SK-N-SH (cell line): Measurements from ENCODE around the gene CACFD1.

ENCODE experiments used
- EZH2phosphoT487 ChIP-seq: fragments of 200-600 bp; sonication (generic); IDR thresholded peaks from 2 replicates; pipeline ENCODE4 v1.6.1; 2017; ENCODE audit warnings: low read depth, mixed run types, mild to moderate bottlenecking, antibody characterized with exemption, moderate library complexity, borderline replicate concordance
- FOXJ3 ChIP-seq: sonication (generic); formaldehyde crosslinking; IDR thresholded peaks from 2 replicates; pipeline ENCODE4 v1.5.1; 2020; ENCODE audit warnings: mild to moderate bottlenecking, missing genetic modification reagents
- GABPA ChIP-seq: IDR thresholded peaks from 2 replicates; pipeline ENCODE4 v1.4.0; 2012; ENCODE audit warnings: low read depth, mild to moderate bottlenecking
- POLR2AphosphoS5 ChIP-seq: IDR thresholded peaks from 2 replicates; pipeline ENCODE4 v1.6.1; 2012; ENCODE audit warnings: low read depth, low read length
- RAD21 ChIP-seq: IDR thresholded peaks from 2 replicates; pipeline ENCODE4 v1.6.1; 2012; ENCODE audit warnings: mild to moderate bottlenecking, low read length
- RCOR1 ChIP-seq: fragments of 150-350 bp; IDR thresholded peaks from 2 replicates; pipeline ENCODE4 v1.6.1; 2017; ENCODE audit warnings: antibody characterized with exemption, low read length
- RFX5 ChIP-seq: IDR thresholded peaks from 2 replicates; pipeline ENCODE4 v1.6.1; 2012; ENCODE audit warnings: mild to moderate bottlenecking, improper control_type of control experiment, low read length
- RXRA ChIP-seq: IDR thresholded peaks from 2 replicates; pipeline ENCODE4 v1.4.0; 2012; ENCODE audit warnings: low read depth, mild to moderate bottlenecking, borderline replicate concordance
- SIN3A ChIP-seq: IDR thresholded peaks from 2 replicates; pipeline ENCODE4 v1.6.1; 2012; ENCODE audit warnings: low read depth, mild to moderate bottlenecking, low read length, moderate library complexity, borderline replicate concordance
- SMC3 ChIP-seq: IDR thresholded peaks from 2 replicates; pipeline ENCODE4 v1.6.1; 2012; ENCODE audit warnings: low read depth, low read length, improper control_type of control experiment
- TCF12 ChIP-seq: IDR thresholded peaks from 2 replicates; pipeline ENCODE4 v1.4.0; 2012
- TEAD4 ChIP-seq: IDR thresholded peaks from 2 replicates; pipeline ENCODE4 v1.4.0; 2012; ENCODE audit warnings: mild to moderate bottlenecking, borderline replicate concordance; ENCODE audit not compliant: insufficient read depth
- TF ChIP-seq, protein P1 (sequence below): fragments of 200-600 bp; sonication (generic); IDR thresholded peaks from 2 replicates; pipeline ENCODE4 v1.6.1; 2017; ENCODE audit warnings: antibody characterized with exemption, mild to moderate bottlenecking, moderate library complexity
- TF ChIP-seq, protein P2 (sequence below): IDR thresholded peaks from 2 replicates; pipeline ENCODE4 v1.4.0; 2012; ENCODE audit warnings: low read depth

DNA sequence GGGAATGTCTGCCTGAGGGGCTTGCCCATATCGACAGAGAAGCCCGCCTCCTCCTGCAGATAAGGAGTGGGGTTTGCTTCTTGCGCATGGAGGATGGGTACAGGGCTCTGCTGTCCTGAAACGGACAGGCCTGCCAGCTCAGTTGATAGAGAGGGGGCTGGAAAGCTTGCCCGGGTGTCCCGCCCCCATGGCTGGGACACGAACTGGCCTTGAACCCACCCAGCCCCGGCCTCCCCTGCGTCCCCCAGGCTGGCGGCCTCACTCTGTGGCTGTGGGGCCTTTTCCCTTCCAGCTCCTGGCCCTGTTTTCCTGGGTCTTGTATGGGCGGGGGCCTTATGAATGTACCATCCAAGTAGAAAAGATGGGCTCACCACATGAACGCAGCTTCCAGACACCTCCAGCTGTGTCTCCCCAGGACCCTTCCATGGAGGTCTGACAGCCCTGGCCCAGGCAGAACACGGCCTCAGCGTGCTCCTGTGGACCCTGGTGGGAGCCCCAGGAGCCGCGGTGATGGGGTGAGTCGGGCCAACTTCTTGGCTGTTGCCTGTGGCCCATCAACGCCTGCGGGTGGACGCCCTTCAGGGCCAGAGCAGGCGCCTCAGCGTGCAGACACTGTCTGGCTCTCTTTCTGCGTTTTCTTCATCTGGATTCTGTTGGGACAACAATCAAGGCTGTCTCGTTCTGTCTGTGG, 35.0 kb downstream of the CACFD1 start:
- no peak for TF ChIP-seq SIN3A
- TF ChIP-seq, protein P1, sequence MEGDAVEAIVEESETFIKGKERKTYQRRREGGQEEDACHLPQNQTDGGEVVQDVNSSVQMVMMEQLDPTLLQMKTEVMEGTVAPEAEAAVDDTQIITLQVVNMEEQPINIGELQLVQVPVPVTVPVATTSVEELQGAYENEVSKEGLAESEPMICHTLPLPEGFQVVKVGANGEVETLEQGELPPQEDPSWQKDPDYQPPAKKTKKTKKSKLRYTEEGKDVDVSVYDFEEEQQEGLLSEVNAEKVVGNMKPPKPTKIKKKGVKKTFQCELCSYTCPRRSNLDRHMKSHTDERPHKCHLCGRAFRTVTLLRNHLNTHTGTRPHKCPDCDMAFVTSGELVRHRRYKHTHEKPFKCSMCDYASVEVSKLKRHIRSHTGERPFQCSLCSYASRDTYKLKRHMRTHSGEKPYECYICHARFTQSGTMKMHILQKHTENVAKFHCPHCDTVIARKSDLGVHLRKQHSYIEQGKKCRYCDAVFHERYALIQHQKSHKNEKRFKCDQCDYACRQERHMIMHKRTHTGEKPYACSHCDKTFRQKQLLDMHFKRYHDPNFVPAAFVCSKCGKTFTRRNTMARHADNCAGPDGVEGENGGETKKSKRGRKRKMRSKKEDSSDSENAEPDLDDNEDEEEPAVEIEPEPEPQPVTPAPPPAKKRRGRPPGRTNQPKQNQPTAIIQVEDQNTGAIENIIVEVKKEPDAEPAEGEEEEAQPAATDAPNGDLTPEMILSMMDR: no peak
- no peak for TF ChIP-seq RAD21
- TF ChIP-seq FOXJ3: no peak
- no peak for TF ChIP-seq RFX5
- TF ChIP-seq, protein P2, sequence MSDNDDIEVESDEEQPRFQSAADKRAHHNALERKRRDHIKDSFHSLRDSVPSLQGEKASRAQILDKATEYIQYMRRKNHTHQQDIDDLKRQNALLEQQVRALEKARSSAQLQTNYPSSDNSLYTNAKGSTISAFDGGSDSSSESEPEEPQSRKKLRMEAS: no peak
- TF ChIP-seq TEAD4: no peak
- TF ChIP-seq SMC3: no peak
- no peak for TF ChIP-seq POLR2AphosphoS5
- TF ChIP-seq TCF12: no peak
- no peak for TF ChIP-seq GABPA
- TF ChIP-seq EZH2phosphoT487: no peak
- no peak for TF ChIP-seq RCOR1
- TF ChIP-seq RXRA: no peak
